ENCODE results near the gene UBASH3A. TPM values are rescaled to one million over a fixed set of nuclear protein-coding genes. Genes with fewer than 3 reads are reported as not detected.

The UBASH3A gene
- total RNA-seq, 2 donors from 2014 or later = 0.12 TPM; not detected in 1

DNA sequence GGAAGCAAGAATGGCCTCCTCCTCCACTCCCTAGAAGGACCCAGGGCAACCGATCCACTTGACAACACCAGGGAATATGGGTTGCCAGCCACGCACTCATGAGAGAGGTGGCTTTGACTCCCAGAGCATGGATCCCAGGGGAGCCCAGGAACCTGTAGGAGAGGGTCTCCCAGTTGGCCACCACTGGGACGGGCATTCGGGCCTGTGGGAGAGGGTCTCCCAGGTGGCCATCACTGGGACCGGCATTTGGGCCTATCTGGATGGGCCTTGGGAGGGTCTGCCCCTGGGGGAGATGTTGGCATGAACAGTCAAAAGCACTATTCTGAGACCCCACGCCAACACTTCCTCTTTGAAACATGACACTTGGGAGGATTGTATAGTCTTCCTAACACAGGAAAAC, 37.9 kb upstream of the UBASH3A start:
- no peaks in the 10 kb centered on the region for H3K9me3 ChIP-seq
- H3K27me3 ChIP-seq = no peaks in the 10 kb centered on the region
- H3K36me3 ChIP-seq = no peaks in the 10 kb centered on the region
- no peak for TF ChIP-seq CTCF (IDR thresholded peaks at IDR 0.05)
- DNase-seq (ENCODE audit: low spot score) = no peak
- H3K27ac ChIP-seq = no peak overlapping the region
- H3K4me3 ChIP-seq = no peak overlapping the region
- no peaks in the 10 kb centered on the region for H3K4me1 ChIP-seq

- no peaks in the 10 kb centered on the region for H3K27me3 ChIP-seq
- no peak for TF ChIP-seq CTCF (IDR thresholded peaks at IDR 0.05)
- no peak for DNase-seq (ENCODE audit: low spot score)
- no peaks in the 10 kb centered on the region for H3K4me1 ChIP-seq
- no peaks in the 10 kb centered on the region for H3K9me3 ChIP-seq
- H3K27ac ChIP-seq = no peak within 1 kb of the TSS
- H3K4me3 ChIP-seq = no peak within 1 kb of the TSS
- no peaks in the 10 kb centered on the region for H3K36me3 ChIP-seq
Measured at GRCh38 chr21:42366292-42367010, 37.3 kb upstream of the UBASH3A start, which contains the start of gene TFF1. Gene TFF1 (minus strand): TSS chr21:42366535. CDS start chr21:42366495, 40 bp downstream.

DNA sequence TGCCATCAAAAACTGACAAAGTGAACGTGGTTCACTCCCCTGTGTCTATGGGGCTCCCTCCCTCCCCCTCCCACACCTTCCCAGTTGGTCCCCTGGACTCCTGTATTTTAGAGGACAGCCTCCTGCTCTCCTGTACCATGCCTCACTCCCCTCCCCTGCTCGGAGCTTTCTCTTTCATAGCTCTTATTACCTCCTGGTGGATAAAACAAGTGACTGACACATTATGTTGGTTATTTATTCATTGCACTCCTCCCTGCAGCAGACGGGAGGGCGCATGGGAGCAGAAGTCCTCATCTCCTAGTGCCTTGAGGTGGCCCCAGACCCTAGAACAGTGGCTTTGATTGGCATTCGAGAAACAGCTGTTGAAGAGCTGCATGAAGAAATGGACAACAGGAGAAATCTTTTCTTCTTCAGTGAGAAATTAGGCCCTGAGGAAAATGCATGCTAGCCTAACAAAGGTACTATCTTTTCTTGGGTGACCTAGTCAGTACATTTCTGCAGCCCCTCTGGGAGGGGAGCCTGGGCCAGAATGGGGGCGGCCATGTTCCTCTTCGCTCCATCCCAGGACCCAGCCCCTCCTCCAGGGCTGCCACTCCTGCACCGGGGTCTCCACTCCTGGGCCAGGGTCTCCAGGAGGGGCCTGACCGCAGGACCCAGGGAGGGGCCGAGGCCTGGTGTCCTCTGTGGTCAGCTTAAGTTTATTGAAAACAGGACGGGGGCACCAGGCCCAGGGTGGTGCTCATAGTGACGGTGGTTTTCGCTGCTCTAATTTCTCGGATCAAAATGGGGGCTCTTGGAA, 36.1 kb upstream of the UBASH3A start:
- TF ChIP-seq CTCF (IDR thresholded peaks at IDR 0.05) = no peak
- Histone ChIP-seq H3K4me3 (no peak overlapping the region), H3K27me3 (no peaks in the 10 kb centered on the region), H3K9me3 (no peaks in the 10 kb centered on the region), H3K36me3 (no peaks in the 10 kb centered on the region), H3K4me1 (no peaks in the 10 kb centered on the region), H3K27ac (no peak overlapping the region)
- no peak for DNase-seq (ENCODE audit: low spot score)

GRCh38 chr21:42369821-42370220, 33.9 kb upstream of the UBASH3A start:
- H3K36me3 ChIP-seq = no peaks in the 10 kb centered on the region
- H3K27me3 ChIP-seq = no peaks in the 10 kb centered on the region
- H3K4me1 ChIP-seq = no peaks in the 10 kb centered on the region
- H3K4me3 ChIP-seq = no peak overlapping the region
- no peak for TF ChIP-seq CTCF (IDR thresholded peaks at IDR 0.05)
- H3K27ac ChIP-seq = no peak overlapping the region
- DNase-seq (ENCODE audit: low spot score) = no peak
- no peaks in the 10 kb centered on the region for H3K9me3 ChIP-seq

DNA sequence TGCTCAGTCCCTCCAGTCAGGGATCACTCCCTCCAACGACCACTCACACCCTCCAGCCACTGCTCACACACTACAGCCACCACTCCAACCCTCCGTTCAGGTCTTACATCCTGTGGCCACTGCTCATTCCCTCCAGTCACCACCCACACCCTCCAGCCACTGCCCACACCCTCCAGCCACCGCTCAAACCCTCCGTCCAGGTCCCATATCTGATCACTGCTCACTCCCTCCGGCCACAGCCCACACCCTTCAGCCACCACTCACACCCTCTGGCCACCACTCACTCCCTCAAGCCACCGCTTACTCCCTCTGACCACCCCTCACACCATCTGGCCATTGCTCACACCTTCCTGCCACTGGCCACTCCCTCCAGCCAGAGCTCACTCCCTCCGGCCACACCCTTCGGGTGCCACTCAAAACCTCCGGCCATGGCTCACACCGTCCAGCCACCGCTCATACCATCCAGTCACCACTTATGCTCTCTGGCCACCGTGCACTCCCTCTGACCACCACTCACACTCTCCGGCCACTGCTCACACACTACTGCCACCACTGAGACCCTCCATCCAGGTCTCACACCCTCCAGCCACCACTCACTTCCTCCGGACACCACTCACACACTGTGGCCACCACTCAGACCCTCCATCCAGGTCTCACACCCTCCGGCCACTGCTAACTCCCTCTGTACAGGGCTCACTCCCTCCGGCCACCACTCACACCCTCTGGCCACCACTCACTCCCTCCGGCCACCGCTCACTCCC, 32.6 kb upstream of the UBASH3A start:
- Histone ChIP-seq H3K27ac (no peak overlapping the region), H3K27me3 (no peaks in the 10 kb centered on the region), H3K4me1 (no peaks in the 10 kb centered on the region), H3K9me3 (no peaks in the 10 kb centered on the region), H3K4me3 (no peak overlapping the region), H3K36me3 (no peaks in the 10 kb centered on the region)
- DNase-seq (ENCODE audit: low spot score) = no peak
- TF ChIP-seq CTCF (IDR thresholded peaks at IDR 0.05) = no peak

Data from right atrium auricular region (tissue), 2 donors.